Breast epithelium (tissue), 3 donors: ENCODE results near the gene ARMC12.

Source experiments
- CTCF ChIP-seq, 3 donors: fragments of 450-650 bp; IDR thresholded peaks; one replicate each; pipeline ENCODE4 v1.5.1; 2016 to 2017; ENCODE audit warnings: antibody characterized with exemption in 3 of 3, mild to moderate bottlenecking in 3 of 3, moderate library complexity in 3 of 3
- POLR2A ChIP-seq: fragments of 450-650 bp; IDR thresholded peaks from one replicate; pipeline ENCODE4 v1.6.1; 2016; ENCODE audit warnings: antibody characterized with exemption, mild to moderate bottlenecking, moderate library complexity
- POLR2AphosphoS5 ChIP-seq, 3 donors: sonication (generic); formaldehyde crosslinking; IDR thresholded peaks; one replicate each; pipeline ENCODE4 v1.6.1; 2017; ENCODE audit warnings: antibody characterized with exemption in 3 of 3

DNA sequence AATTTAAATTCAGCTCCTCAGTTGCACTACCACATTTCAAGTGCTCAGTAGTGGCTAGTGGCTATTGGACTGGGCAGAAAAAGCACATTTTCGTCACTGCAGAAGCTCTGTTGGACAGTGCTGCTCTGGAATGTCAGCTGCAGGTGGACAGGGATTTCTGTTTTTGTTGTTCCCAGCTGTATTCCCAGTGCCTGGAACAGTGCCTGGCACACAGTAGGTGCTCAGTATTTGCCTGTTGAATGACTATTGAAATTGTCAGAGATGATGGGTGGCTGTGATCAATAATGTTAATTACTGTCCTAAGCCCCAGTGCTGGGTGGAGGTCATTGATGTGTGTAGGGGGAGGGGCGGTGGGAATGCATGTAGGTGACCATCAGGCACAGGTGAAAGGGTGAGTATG is 49.4 kb downstream of the ARMC12 start:
- no peak for TF ChIP-seq CTCF (IDR thresholded peaks at IDR 0.05)
- no peak for TF ChIP-seq POLR2AphosphoS5 (IDR thresholded peaks at IDR 0.05)
- no peak for TF ChIP-seq POLR2A
